CD4-positive, CD25-positive, alpha-beta regulatory T cell (primary cell): ENCODE results near the gene RAP1GAP2. TPM values are rescaled to one million over a fixed set of nuclear protein-coding genes. Genes with fewer than 3 reads are reported as not detected.

Source experiments
- ATAC-seq, 2 donors: fragments of 150-1000 bp; cut with Tn5 transposase; one replicate each; pipeline ENCODE4 v1.10.0; 2021; ENCODE audit warnings: low read depth in 2 of 2, moderate number of reproducible peaks in 2 of 2, moderate library complexity in 1 of 2
- DNase-seq, 3 donors: peaks; one replicate each; pipeline versions ENCODE4 v3.0.0 to v3.0.0-alpha.2; 2012 to 2022; ENCODE audit warnings: mixed read lengths in 1 of 3
- H3K27ac ChIP-seq: one replicate; pipeline ENCODE4 v1.7.0; 2013; ENCODE audit warnings: mild to moderate bottlenecking, low read length; ENCODE audit not compliant: insufficient read depth, poor library complexity, severe bottlenecking
- H3K27me3 ChIP-seq: one replicate; pipeline ENCODE4 v1.7.0; 2013; ENCODE audit warnings: low read length; ENCODE audit not compliant: control insufficient read depth, insufficient read depth
- H3K36me3 ChIP-seq: one replicate; pipeline ENCODE4 v1.7.0; 2013; ENCODE audit warnings: mild to moderate bottlenecking, low read length, moderate library complexity; ENCODE audit not compliant: control insufficient read depth, insufficient read depth
- H3K4me1 ChIP-seq: 2 replicates; pipeline ENCODE4 v1.7.0; 2013; ENCODE audit warnings: mild to moderate bottlenecking, low read length; ENCODE audit not compliant: insufficient read depth, control insufficient read depth, poor library complexity, severe bottlenecking
- H3K4me3 ChIP-seq: one replicate; pipeline ENCODE4 v1.7.0; 2013; ENCODE audit warnings: low read depth, mild to moderate bottlenecking, low read length, moderate library complexity
- H3K9me3 ChIP-seq, 2 experiments: 1 replicate in 1 of 2; 2 replicates in 1 of 2; pipeline ENCODE4 v1.7.0; 2013; ENCODE audit warnings: low read length in 2 of 2, mild to moderate bottlenecking in 1 of 2, moderate library complexity in 1 of 2; ENCODE audit not compliant: control insufficient read depth in 2 of 2
- H3K27ac Mint-ChIP-seq, 3 donors: one replicate each; pipeline ENCODE4 v1.8.0; 2020 to 2022; ENCODE audit warnings: mild to moderate bottlenecking in 3 of 3, mixed read lengths in 3 of 3, moderate library complexity in 2 of 3
- H3K27me3 Mint-ChIP-seq: one replicate; pipeline ENCODE4 v1.8.0; 2022; ENCODE audit warnings: mild to moderate bottlenecking, mixed read lengths
- H3K36me3 Mint-ChIP-seq: one replicate; pipeline ENCODE4 v1.8.0; 2020; ENCODE audit warnings: mixed read lengths
- H3K4me1 Mint-ChIP-seq, 4 donors: one replicate each; pipeline ENCODE4 v1.8.0; 2020 to 2022; ENCODE audit warnings: mixed read lengths in 4 of 4, mild to moderate bottlenecking in 1 of 4
- H3K4me3 Mint-ChIP-seq, 4 donors: one replicate each; pipeline ENCODE4 v1.8.0; 2020 to 2022; ENCODE audit warnings: mild to moderate bottlenecking in 4 of 4, mixed read lengths in 4 of 4, moderate library complexity in 3 of 4
- H3K9me3 Mint-ChIP-seq, 7 donors: one replicate each; pipeline ENCODE4 v1.8.0; 2020 to 2022; ENCODE audit warnings: mixed read lengths in 7 of 7, mild to moderate bottlenecking in 3 of 7, moderate library complexity in 2 of 7
- polyA plus RNA-seq, 4 donors: library from polyadenylated mRNA; unstranded; fragments of 300-500 nt; fragmentation: Illumina TruSeq; gene quantifications; one replicate each; pipeline ENCODE4 v1.2.3, GENCODE V29; 2021
- total RNA-seq: library from RNA; stranded (reverse); gene quantifications from one replicate; pipeline ENCODE4 v1.2.3, GENCODE V29; 2022

The RAP1GAP2 gene
- total and polyA plus RNA-seq, 5 donors from 2014 or later: 2.7 to 87.6 (median 5.1) TPM

DNA sequence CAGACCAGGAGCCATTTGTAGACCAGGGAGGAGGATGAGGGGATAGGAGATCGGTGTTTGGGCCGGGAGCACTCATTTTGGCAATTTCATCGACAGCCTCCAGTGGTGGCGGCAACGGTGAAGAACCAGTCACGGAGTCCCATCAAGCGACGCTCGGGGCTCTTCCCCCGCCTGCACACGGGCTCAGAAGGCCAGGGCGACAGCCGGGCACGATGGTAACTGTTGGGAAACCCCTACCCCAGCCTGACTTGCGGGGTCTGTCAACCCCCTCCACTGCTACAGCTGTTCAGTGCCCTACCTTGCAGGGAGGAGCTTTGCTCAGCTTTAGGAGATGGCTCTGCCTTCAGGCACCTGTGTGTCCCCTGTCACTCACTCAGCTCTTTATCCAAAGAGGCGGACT is 224.1 kb downstream of the RAP1GAP2 start:
- Mint-ChIP-seq H3K4me3 (no peak overlapping the region), H3K36me3 (peaks cover 55% of the 10 kb centered on the region), H3K4me1 (no peaks in the 10 kb centered on the region), H3K27ac (no peak overlapping the region), H3K9me3 (peaks cover 0 to 27% (median 3%) of the 10 kb centered on the region in 7 donors), H3K27me3 (no peaks in the 10 kb centered on the region)
- Histone ChIP-seq H3K36me3 (peaks cover 63% of the 10 kb centered on the region), H3K4me3 (no peak overlapping the region), H3K27ac (no peak overlapping the region), H3K27me3 (no peaks in the 10 kb centered on the region), H3K9me3 (peaks cover 9 to 13% of the 10 kb centered on the region in 2 experiments), H3K4me1 (no peaks in the 10 kb centered on the region)
- DNase-seq (no peak), ATAC-seq (no peak)

- H3K27me3 Mint-ChIP-seq: no peaks in the 10 kb centered on the region
- ATAC-seq (no peak), DNase-seq (no peak)
- peaks cover 55% of the 10 kb centered on the region for H3K36me3 Mint-ChIP-seq
- H3K27me3 ChIP-seq: no peaks in the 10 kb centered on the region
- H3K4me1 ChIP-seq: no peaks in the 10 kb centered on the region
- H3K27ac ChIP-seq: no peak overlapping the region
- H3K4me3 ChIP-seq: no peak overlapping the region
- H3K9me3 ChIP-seq: peaks cover 9 to 13% of the 10 kb centered on the region in 2 experiments
- H3K36me3 ChIP-seq: peaks cover 61% of the 10 kb centered on the region
- H3K27ac Mint-ChIP-seq: no peak overlapping the region
- no peaks in the 10 kb centered on the region for H3K4me1 Mint-ChIP-seq
- H3K4me3 Mint-ChIP-seq: no peak overlapping the region
- peaks cover 0 to 27% (median 3%) of the 10 kb centered on the region in 7 donors for H3K9me3 Mint-ChIP-seq
These were observed 226.0 kb downstream of the RAP1GAP2 start for GRCh38 chr17:3022197-3022596.

- DNase-seq: no peak
- Histone ChIP-seq H3K27me3 (no peaks in the 10 kb centered on the region), H3K36me3 (peaks cover 59% of the 10 kb centered on the region), H3K4me1 (no peaks in the 10 kb centered on the region), H3K4me3 (no peak overlapping the region), H3K27ac (no peak overlapping the region), H3K9me3 (peaks cover 9 to 13% of the 10 kb centered on the region in 2 experiments)
- no peak for ATAC-seq
- no peaks in the 10 kb centered on the region for H3K4me1 Mint-ChIP-seq
- H3K27me3 Mint-ChIP-seq: no peaks in the 10 kb centered on the region
- peaks cover 64% of the 10 kb centered on the region for H3K36me3 Mint-ChIP-seq
- no peak overlapping the region for H3K27ac Mint-ChIP-seq
- H3K4me3 Mint-ChIP-seq: no peak overlapping the region
- H3K9me3 Mint-ChIP-seq: peaks cover 0 to 27% (median 3%) of the 10 kb centered on the region in 7 donors
These were observed 228.1 kb downstream of the RAP1GAP2 start for GRCh38 chr17:3024346-3024745.

DNA sequence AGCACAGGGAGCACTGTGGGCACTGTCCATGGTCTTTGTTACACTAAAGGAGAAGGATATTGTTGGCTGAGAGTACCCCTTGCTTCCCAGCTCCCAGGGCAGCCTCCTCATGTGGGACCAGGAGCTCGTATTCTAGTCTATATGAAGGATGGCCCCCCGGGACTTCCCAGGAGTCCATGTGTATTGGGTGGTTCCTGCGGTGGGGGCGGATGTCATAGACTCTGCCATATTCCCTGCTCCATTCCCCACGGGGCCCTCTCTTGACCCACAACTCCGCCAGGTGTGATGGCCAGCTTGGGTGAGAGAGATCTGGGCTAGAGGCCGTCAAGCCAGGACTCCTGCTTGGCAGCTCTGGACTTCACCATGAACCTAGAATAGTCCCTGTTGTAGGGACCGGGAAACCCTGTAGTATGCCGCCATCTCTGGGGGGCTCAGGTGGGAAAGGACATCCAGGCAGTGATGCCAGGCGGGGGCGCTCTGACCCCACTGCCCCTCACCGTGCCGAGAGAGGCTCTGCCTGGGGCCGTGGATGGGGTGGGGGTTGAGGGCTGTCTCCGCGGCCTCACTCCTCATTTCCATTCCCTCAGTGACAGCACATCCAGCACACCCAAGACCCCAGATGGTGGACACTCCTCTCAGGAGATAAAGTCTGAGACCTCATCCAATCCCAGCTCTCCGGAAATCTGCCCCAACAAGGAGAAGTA is 229.3 kb downstream of the RAP1GAP2 start:
- DNase-seq (no peak), ATAC-seq (no peak)
- peaks cover 52% of the 10 kb centered on the region for H3K36me3 ChIP-seq
- H3K9me3 ChIP-seq: peaks cover 8 to 13% of the 10 kb centered on the region in 2 experiments
- peaks cover 57% of the 10 kb centered on the region for H3K36me3 Mint-ChIP-seq
- no peak overlapping the region for H3K4me3 ChIP-seq
- H3K4me1 ChIP-seq: no peaks in the 10 kb centered on the region
- H3K27me3 Mint-ChIP-seq: no peaks in the 10 kb centered on the region
- no peaks in the 10 kb centered on the region for H3K27me3 ChIP-seq
- no peak overlapping the region for H3K4me3 Mint-ChIP-seq
- H3K27ac ChIP-seq: no peak overlapping the region
- H3K9me3 Mint-ChIP-seq: peaks cover 0 to 27% (median 3%) of the 10 kb centered on the region in 7 donors
- H3K4me1 Mint-ChIP-seq: no peaks in the 10 kb centered on the region
- no peak overlapping the region for H3K27ac Mint-ChIP-seq

- H3K9me3 ChIP-seq: peaks cover 6 to 13% of the 10 kb centered on the region in 2 experiments
- DNase-seq (no peak), ATAC-seq (no peak)
- H3K4me1 Mint-ChIP-seq: no peaks in the 10 kb centered on the region
- peaks cover 50% of the 10 kb centered on the region for H3K36me3 Mint-ChIP-seq
- H3K4me3 Mint-ChIP-seq: no peak overlapping the region
- no peak overlapping the region for H3K27ac Mint-ChIP-seq
- H3K27ac ChIP-seq: no peak overlapping the region
- H3K4me1 ChIP-seq: no peaks in the 10 kb centered on the region
- no peaks in the 10 kb centered on the region for H3K27me3 Mint-ChIP-seq
- H3K9me3 Mint-ChIP-seq: peaks cover 0 to 24% (median 3%) of the 10 kb centered on the region in 7 donors
- peaks cover 51% of the 10 kb centered on the region for H3K36me3 ChIP-seq
- no peak overlapping the region for H3K4me3 ChIP-seq
- H3K27me3 ChIP-seq: no peaks in the 10 kb centered on the region
These were observed 230.1 kb downstream of the RAP1GAP2 start for GRCh38 chr17:3026125-3026855.

- Mint-ChIP-seq H3K27me3 (no peaks in the 10 kb centered on the region), H3K9me3 (peaks cover 0 to 15% (median 3%) of the 10 kb centered on the region in 7 donors), H3K4me3 (no peak overlapping the region), H3K4me1 (no peaks in the 10 kb centered on the region), H3K36me3 (peaks cover 42% of the 10 kb centered on the region), H3K27ac (no peak overlapping the region)
- no peak overlapping the region for H3K27ac ChIP-seq
- DNase-seq (no peak), ATAC-seq (no peak)
- H3K9me3 ChIP-seq: peaks cover 6 to 8% of the 10 kb centered on the region in 2 experiments
- no peaks in the 10 kb centered on the region for H3K4me1 ChIP-seq
- H3K36me3 ChIP-seq: peaks cover 44% of the 10 kb centered on the region
- H3K4me3 ChIP-seq: no peak overlapping the region
- no peaks in the 10 kb centered on the region for H3K27me3 ChIP-seq
These were observed 230.9 kb downstream of the RAP1GAP2 start for GRCh38 chr17:3026856-3027751.

- Histone ChIP-seq H3K4me1 (no peaks in the 10 kb centered on the region), H3K27me3 (no peaks in the 10 kb centered on the region), H3K4me3 (no peak overlapping the region), H3K36me3 (peaks cover 35% of the 10 kb centered on the region), H3K9me3 (peaks cover 0 to 3% of the 10 kb centered on the region in 2 experiments), H3K27ac (no peak overlapping the region)
- Mint-ChIP-seq H3K4me1 (no peaks in the 10 kb centered on the region), H3K27ac (no peak overlapping the region), H3K9me3 (peaks cover 0 to 7% (median 3%) of the 10 kb centered on the region in 7 donors), H3K27me3 (no peaks in the 10 kb centered on the region), H3K4me3 (no peak overlapping the region), H3K36me3 (peaks cover 33% of the 10 kb centered on the region)
- no peak for ATAC-seq
- DNase-seq: no peak
These were observed 231.7 kb downstream of the RAP1GAP2 start for GRCh38 chr17:3027786-3028532.
